Inflammatory macrophage treated with lipopolysaccharide for 4 hours (primary cell): ENCODE results near the gene SLC29A3.
A peak's percentile ranks its signal among the peaks of the same experiment; 100 is the strongest.
"Not testable (repeated sequence)": the region's sequence is repeated elsewhere in the genome, so short reads cannot be mapped to it uniquely, and the experiment has no call there.

Experiments
- DNase-seq: peaks from one replicate; pipeline ENCODE4 v3.0.0-alpha.2; 2020

SLC29A3 gene

GRCh38 chr10:71319042-71319799 is at the start of gene SLC29A3:
SLC29A3 (plus strand) TSS chr10:71319259; CDS start chr10:71319310, 51 bp downstream.
- DNase-seq: peak; percentile 88

- DNase-seq: no peak
Measured at GRCh38 chr10:71269301-71270288, 49.5 kb upstream of the SLC29A3 start.

- DNase-seq: peak; percentile 62
Measured at GRCh38 chr10:71270301-71271220, 48.5 kb upstream of the SLC29A3 start.

GRCh38 chr10:71271662-71272055 is 47.4 kb upstream of the SLC29A3 start:
- no peak for DNase-seq

GRCh38 chr10:71272056-71272771 is 46.8 kb upstream of the SLC29A3 start:
- no peak for DNase-seq

- DNase-seq: not testable (repeated sequence)
Measured at GRCh38 chr10:71272974-71273373, 46.1 kb upstream of the SLC29A3 start.

GRCh38 chr10:71273506-71273905 is 45.6 kb upstream of the SLC29A3 start:
- no peak for DNase-seq

GRCh38 chr10:71274901-71275796 is 43.9 kb upstream of the SLC29A3 start:
- DNase-seq: no peak

- no peak for DNase-seq
Measured at GRCh38 chr10:71276873-71277272, 42.2 kb upstream of the SLC29A3 start.

GRCh38 chr10:71277914-71278665 is 41.0 kb upstream of the SLC29A3 start:
- DNase-seq: no peak

GRCh38 chr10:71278691-71279588 is 40.1 kb upstream of the SLC29A3 start:
- DNase-seq: no peak

GRCh38 chr10:71279590-71280170 is 39.4 kb upstream of the SLC29A3 start:
- DNase-seq: no peak

- no peak for DNase-seq
Measured at GRCh38 chr10:71280216-71280615, 38.8 kb upstream of the SLC29A3 start.

GRCh38 chr10:71280825-71281224 is 38.2 kb upstream of the SLC29A3 start:
- no peak for DNase-seq

- no peak for DNase-seq
Measured at GRCh38 chr10:71281646-71282322, 37.3 kb upstream of the SLC29A3 start.

GRCh38 chr10:71282323-71282680 is 36.8 kb upstream of the SLC29A3 start:
- no peak for DNase-seq

- DNase-seq: no peak
Measured at GRCh38 chr10:71283410-71283809, 35.6 kb upstream of the SLC29A3 start.

GRCh38 chr10:71283876-71284275 is 35.2 kb upstream of the SLC29A3 start:
- no peak for DNase-seq
